H1 (cell line): ENCODE data around the gene GIT1. TPM values are rescaled to one million over a fixed set of nuclear protein-coding genes. Genes with fewer than 3 reads are reported as not detected.

Experiments
- ATF2 ChIP-seq: IDR thresholded peaks from 2 replicates; pipeline ENCODE4 v1.6.1; 2012; ENCODE audit warnings: low read length, inconsistent platforms
- ATF3 ChIP-seq: IDR thresholded peaks from 2 replicates; pipeline ENCODE4 v1.6.1; 2011; ENCODE audit warnings: low read depth, mild to moderate bottlenecking, low read length; ENCODE audit not compliant: insufficient read depth
- CHD7 ChIP-seq: fragments of 300-600 bp; sonication (generic); IDR thresholded peaks from 2 replicates; pipeline ENCODE4 v1.7.1; 2012; ENCODE audit warnings: low read length, moderate library complexity, mild to moderate bottlenecking, inconsistent platforms; ENCODE audit not compliant: insufficient replicate concordance
- KDM4A ChIP-seq: IDR thresholded peaks from one replicate; pipeline ENCODE4 v1.7.1; 2012; ENCODE audit warnings: low read depth, mild to moderate bottlenecking, moderate library complexity, low read length, inconsistent platforms; ENCODE audit not compliant: severe bottlenecking
- SIN3A ChIP-seq, 2 experiments: IDR thresholded peaks in 1 of 2; conservative IDR thresholded peaks in 1 of 2; 2 replicates each; pipeline ENCODE4 v1.6.1; 2011 to 2012; ENCODE audit warnings: low read length in 2 of 2, improper control_type of control experiment in 1 of 2, low read depth in 1 of 2, mild to moderate bottlenecking in 1 of 2
- SIRT6 ChIP-seq: IDR thresholded peaks from one replicate; pipeline ENCODE4 v1.7.1; 2012; ENCODE audit warnings: low read length, inconsistent platforms
- SIX5 ChIP-seq: IDR thresholded peaks from 2 replicates; pipeline ENCODE4 v1.6.1; 2011; ENCODE audit warnings: mild to moderate bottlenecking, low read depth, low read length
- SP4 ChIP-seq: IDR thresholded peaks from 2 replicates; pipeline ENCODE4 v1.6.1; 2012; ENCODE audit warnings: low read length, inconsistent platforms
- polyA plus RNA-seq, 7 experiments: library from polyadenylated mRNA; depleted of rRNA in 3 of 7; stranded (reverse) in 5 of 7; unstranded in 2 of 7; fragments of >200 nt in 5 of 7; fragments of 200-250 nt in 2 of 7; gene quantifications; 1 replicate in 5 of 7; 2 replicates in 1 of 7; 4 replicates in 1 of 7; pipeline versions ENCODE4 v1.2.1 to v1.2.3, GENCODE V29; 2011 to 2013; ENCODE audit warnings: missing spikeins in 2 of 7, mixed read lengths in 2 of 7
- total RNA-seq: library from RNA; stranded (reverse); fragmentation: NEBNext Ultra II Directional; extraction: Animal tissue kit (Norgen Biotek cat#: 25700); gene quantifications from 2 replicates; pipeline ENCODE4 v1.2.1, GENCODE V29; 2021

The GIT1 gene
- total and polyA plus RNA-seq, 2 of the 8 experiments (the other 6 are each of a cell fraction or from before 2014, with no cell fraction given), result 62.4 to 63.0 TPM

GRCh38 chr17:29592850-29593551, 3.6 kb upstream of the GIT1 start, which contains the start of gene ANKRD13B (continued):
- TF ChIP-seq CHD7 (no peak), SP4 (no peak), KDM4A (peak; percentile 26), SIN3A (conservative IDR thresholded peaks at IDR 0.05 in 1 of 2, IDR thresholded peaks at IDR 0.05 in 1 of 2; ENCODE audit: low read depth in 1 of 2, low read length in 2 of 2) (peak in 1 of 2 experiments; percentile 36; a peak in 1 of 4 replicates), ATF2 (no peak), ATF3 (no peak), SIRT6 (no peak), SIX5 (peak; percentile 44)
